ENCODE results near the gene RIPK4.
"Not testable (repeated sequence)": the region's sequence is repeated elsewhere in the genome, so short reads cannot be mapped to it uniquely, and the experiment has no call there.

- TF ChIP-seq POLR2AphosphoS5 (IDR thresholded peaks at IDR 0.05; ENCODE audit: borderline replicate concordance, low read depth, low read length); FOXP2 (optimal IDR thresholded peaks at IDR 0.05; ENCODE audit: control extremely low read depth, extremely low read length, insufficient read depth): not testable (repeated sequence)
Observed at GRCh38 chr21:41723835-41724234, 43.0 kb downstream of the RIPK4 start.

Measured in SK-N-MC (cell line).